Fibroblast of peridontal ligament (primary cell): ENCODE data around the gene FXR2.
"Not testable (repeated sequence)": the region's sequence is repeated elsewhere in the genome, so short reads cannot be mapped to it uniquely, and the experiment has no call there.

ENCODE experiments used
- DNase-seq: peaks from one replicate; pipeline ENCODE4 v3.0.0-alpha.2; 2010; ENCODE audit errors: extremely low read depth

FXR2 gene

GRCh38 chr17:7614425-7615264 lies at the start of gene FXR2:
Gene FXR2 (minus strand): TSS chr17:7614897. CDS start chr17:7614532, 365 bp downstream.
- DNase-seq: peak; percentile 100

GRCh38 chr17:7656958-7657609 lies 42.4 kb upstream of the FXR2 start:
- DNase-seq: no peak

- DNase-seq: no peak
Observed at GRCh38 chr17:7655541-7655840, 40.8 kb upstream of the FXR2 start.

GRCh38 chr17:7654832-7655540 lies 40.3 kb upstream of the FXR2 start:
- DNase-seq: no peak

GRCh38 chr17:7652388-7653356 lies 38.0 kb upstream of the FXR2 start:
- DNase-seq: no peak

- no peak for DNase-seq
Observed at GRCh38 chr17:7651665-7652387, 37.1 kb upstream of the FXR2 start.

- no peak for DNase-seq
Observed at GRCh38 chr17:7651097-7651664, 36.5 kb upstream of the FXR2 start.

GRCh38 chr17:7650509-7651096 lies 35.9 kb upstream of the FXR2 start, which contains the start of gene ATP1B2:
Gene ATP1B2 (plus strand): TSS chr17:7650926. CDS start chr17:7651519, 593 bp downstream.
- no peak for DNase-seq

- no peak for DNase-seq
Observed at GRCh38 chr17:7647018-7647417, 32.3 kb upstream of the FXR2 start.

- DNase-seq: no peak
Observed at GRCh38 chr17:7646457-7646856, 31.8 kb upstream of the FXR2 start.

- no peak for DNase-seq
Observed at GRCh38 chr17:7644775-7645174, 30.1 kb upstream of the FXR2 start.

GRCh38 chr17:7641635-7642034 lies 26.9 kb upstream of the FXR2 start:
- DNase-seq: not testable (repeated sequence)

- no peak for DNase-seq
Observed at GRCh38 chr17:7640783-7641182, 26.1 kb upstream of the FXR2 start.

GRCh38 chr17:7636163-7636562 lies 21.5 kb upstream of the FXR2 start:
- DNase-seq: no peak

GRCh38 chr17:7634384-7634783 lies 19.7 kb upstream of the FXR2 start:
- peak; percentile 44 for DNase-seq

- DNase-seq: no peak
Observed at GRCh38 chr17:7633093-7633492, 18.4 kb upstream of the FXR2 start.

GRCh38 chr17:7632492-7632894 lies 17.8 kb upstream of the FXR2 start:
- DNase-seq: peak; percentile 62

GRCh38 chr17:7631398-7632380 lies 17.0 kb upstream of the FXR2 start:
- DNase-seq: no peak
